GM12873 (cell line): ENCODE measurements around the gene SFI1.

Experiments used
- TF ChIP-seq, protein P1 (sequence below): IDR thresholded peaks from 2 replicates; pipeline ENCODE4 v1.5.1; 2012; ENCODE audit warnings: low read depth, mild to moderate bottlenecking, moderate library complexity, low read length, control low read depth; ENCODE audit not compliant: insufficient read depth; ENCODE audit errors: missing control alignments

SFI1 gene

DNA sequence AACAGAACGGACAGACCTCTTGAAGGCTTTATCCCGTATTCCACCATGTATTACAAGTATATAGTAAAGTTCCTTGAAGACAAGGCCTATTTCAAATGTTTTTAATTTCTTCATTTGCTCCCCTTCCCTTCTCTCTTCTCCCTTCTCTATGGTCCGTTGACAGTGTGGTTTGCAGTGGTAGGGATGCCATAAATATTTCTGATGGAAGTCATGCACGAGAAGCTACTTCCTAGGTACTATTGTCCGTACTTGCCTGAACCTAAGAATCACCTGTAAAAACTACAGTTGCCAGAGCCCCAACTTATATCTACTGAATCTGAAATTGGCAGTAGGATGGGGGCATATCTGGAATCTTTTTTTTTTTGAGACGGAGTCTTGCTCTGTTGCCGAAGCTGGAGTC, 162.9 kb downstream of the SFI1 start:
- TF ChIP-seq, protein P1, sequence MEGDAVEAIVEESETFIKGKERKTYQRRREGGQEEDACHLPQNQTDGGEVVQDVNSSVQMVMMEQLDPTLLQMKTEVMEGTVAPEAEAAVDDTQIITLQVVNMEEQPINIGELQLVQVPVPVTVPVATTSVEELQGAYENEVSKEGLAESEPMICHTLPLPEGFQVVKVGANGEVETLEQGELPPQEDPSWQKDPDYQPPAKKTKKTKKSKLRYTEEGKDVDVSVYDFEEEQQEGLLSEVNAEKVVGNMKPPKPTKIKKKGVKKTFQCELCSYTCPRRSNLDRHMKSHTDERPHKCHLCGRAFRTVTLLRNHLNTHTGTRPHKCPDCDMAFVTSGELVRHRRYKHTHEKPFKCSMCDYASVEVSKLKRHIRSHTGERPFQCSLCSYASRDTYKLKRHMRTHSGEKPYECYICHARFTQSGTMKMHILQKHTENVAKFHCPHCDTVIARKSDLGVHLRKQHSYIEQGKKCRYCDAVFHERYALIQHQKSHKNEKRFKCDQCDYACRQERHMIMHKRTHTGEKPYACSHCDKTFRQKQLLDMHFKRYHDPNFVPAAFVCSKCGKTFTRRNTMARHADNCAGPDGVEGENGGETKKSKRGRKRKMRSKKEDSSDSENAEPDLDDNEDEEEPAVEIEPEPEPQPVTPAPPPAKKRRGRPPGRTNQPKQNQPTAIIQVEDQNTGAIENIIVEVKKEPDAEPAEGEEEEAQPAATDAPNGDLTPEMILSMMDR: no peak

DNA sequence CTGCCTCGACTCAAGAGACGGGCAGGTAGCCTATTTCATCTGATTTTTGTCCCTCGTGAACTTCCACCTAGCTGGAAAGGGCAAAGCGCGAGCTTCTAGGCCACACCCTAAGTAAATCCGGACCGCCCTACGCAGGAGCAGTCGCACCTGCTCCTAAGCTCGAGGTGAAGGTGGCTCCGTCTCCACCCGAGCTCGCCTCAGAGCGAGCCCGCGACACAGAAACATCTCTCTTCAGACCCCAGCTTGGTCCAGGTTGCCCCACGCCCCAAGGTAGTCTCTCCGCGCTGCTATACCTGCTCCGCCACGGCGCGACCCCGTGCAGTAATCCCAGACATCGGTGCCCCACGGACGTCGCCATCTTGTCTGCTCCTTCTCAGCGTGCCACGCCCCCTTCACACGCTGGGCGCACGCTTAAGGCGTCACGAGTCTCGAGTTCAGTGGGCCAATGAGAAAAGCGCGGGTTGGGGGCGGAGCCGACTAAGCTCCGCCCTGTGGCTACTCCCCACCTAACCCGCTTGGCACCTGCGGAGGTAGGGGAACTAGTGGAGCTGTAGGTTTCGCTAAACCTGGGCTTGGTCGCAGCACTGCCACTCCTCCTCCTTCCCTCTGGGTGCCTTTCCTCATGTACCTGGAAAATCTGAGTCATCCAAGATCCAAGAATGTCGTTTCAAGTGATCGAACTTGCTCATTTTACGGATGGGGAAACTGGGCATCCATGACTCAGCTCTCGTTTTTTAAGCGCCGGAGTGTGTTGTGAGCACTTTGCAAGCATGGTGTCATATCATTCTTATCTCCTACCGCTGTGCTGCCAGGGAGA, 165.7 kb downstream of the SFI1 start, which contains the start of gene PISD:
Gene PISD, minus strand, starts transcription at position 365 of the 817 bp plus-strand sequence. Its CDS starts 7 bp downstream, at position 358.
- TF ChIP-seq, protein P1: no peak

DNA sequence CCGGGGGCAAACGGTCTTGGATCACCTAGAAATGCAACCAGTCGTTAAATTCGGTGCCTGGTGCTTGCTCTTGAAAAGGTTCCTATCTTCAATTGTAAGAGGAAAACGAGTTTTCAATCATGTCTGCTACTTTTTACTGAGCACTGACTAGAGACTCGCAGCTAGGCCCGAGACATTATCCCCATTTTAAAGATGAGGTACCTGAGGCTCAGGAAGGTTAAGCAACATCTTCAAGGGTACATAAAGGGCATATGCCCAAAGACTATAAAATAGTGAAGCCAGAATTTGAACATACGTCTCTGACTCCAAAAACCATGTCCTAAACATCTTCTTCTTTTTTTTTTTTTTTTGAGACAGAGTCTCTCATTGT, 166.3 kb downstream of the SFI1 start:
- TF ChIP-seq, protein P1: no peak
